GM12874 (cell line): ENCODE data around the gene FAIM2.

Experiments
- CTCF ChIP-seq: IDR thresholded peaks from 2 replicates; pipeline ENCODE4 v1.5.1; 2011; ENCODE audit warnings: low read depth, mild to moderate bottlenecking, control low read depth, low read length, moderate library complexity; ENCODE audit not compliant: insufficient read depth

The FAIM2 gene

GRCh38 chr12:49904601-49905000 is 901 bp upstream of the FAIM2 start:
- TF ChIP-seq CTCF, result no peak

GRCh38 chr12:49903351-49903699 is 375 bp downstream of the FAIM2 start:
- no peak for TF ChIP-seq CTCF

- no peak for TF ChIP-seq CTCF
Observed at GRCh38 chr12:49902399-49903350, 1.0 kb downstream of the FAIM2 start.

GRCh38 chr12:49901986-49902385 is 1.7 kb downstream of the FAIM2 start:
- no peak for TF ChIP-seq CTCF

- TF ChIP-seq CTCF, result no peak
Observed at GRCh38 chr12:49901026-49901425, 2.7 kb downstream of the FAIM2 start.

- no peak for TF ChIP-seq CTCF
Observed at GRCh38 chr12:49900371-49900770, 3.3 kb downstream of the FAIM2 start.

GRCh38 chr12:49899921-49900320 is 3.8 kb downstream of the FAIM2 start:
- TF ChIP-seq CTCF, result no peak
